Type B pancreatic cell (in vitro differentiated cells): ENCODE data around the gene SLC5A5. TPM values are rescaled to one million over a fixed set of nuclear protein-coding genes. Genes with fewer than 3 reads are reported as not detected.

ENCODE experiments used
- DNase-seq: peaks from one replicate; pipeline ENCODE4 v3.0.0; 2021; ENCODE audit warnings: mixed read lengths; ENCODE audit not compliant: unreplicated experiment; ENCODE audit errors: extremely low spot score
- H3K27ac Mint-ChIP-seq: 2 replicates; pipeline ENCODE4 v1.8.0; 2021; ENCODE audit warnings: mild to moderate bottlenecking, mixed read lengths
- H3K27me3 Mint-ChIP-seq: 2 replicates; pipeline ENCODE4 v1.8.0; 2021; ENCODE audit warnings: mixed read lengths
- H3K36me3 Mint-ChIP-seq: 2 replicates; pipeline ENCODE4 v1.8.0; 2021; ENCODE audit warnings: mixed read lengths
- H3K4me1 Mint-ChIP-seq: one replicate; pipeline ENCODE4 v1.8.0; 2021; ENCODE audit warnings: mixed read lengths; ENCODE audit not compliant: unreplicated experiment
- H3K4me3 Mint-ChIP-seq: 2 replicates; pipeline ENCODE4 v1.8.0; 2021; ENCODE audit warnings: mild to moderate bottlenecking, mixed read lengths
- H3K9me3 Mint-ChIP-seq: 2 replicates; pipeline ENCODE4 v1.8.0; 2021; ENCODE audit warnings: mixed read lengths
- total RNA-seq: library from RNA; stranded (reverse); gene quantifications from 2 replicates; pipeline ENCODE4 v1.2.1, GENCODE V29; 2021; ENCODE audit warnings: low replicate concordance
- TF ChIP-seq, protein P1 (sequence below): fragments of 200-600 bp; sonication (generic); conservative IDR thresholded peaks from 2 replicates; pipeline ENCODE4 v1.5.0; 2021; ENCODE audit warnings: antibody characterized with exemption, mild to moderate bottlenecking

The SLC5A5 gene
- total RNA-seq, 1 donor from 2014 or later = 0.75 TPM

DNA sequence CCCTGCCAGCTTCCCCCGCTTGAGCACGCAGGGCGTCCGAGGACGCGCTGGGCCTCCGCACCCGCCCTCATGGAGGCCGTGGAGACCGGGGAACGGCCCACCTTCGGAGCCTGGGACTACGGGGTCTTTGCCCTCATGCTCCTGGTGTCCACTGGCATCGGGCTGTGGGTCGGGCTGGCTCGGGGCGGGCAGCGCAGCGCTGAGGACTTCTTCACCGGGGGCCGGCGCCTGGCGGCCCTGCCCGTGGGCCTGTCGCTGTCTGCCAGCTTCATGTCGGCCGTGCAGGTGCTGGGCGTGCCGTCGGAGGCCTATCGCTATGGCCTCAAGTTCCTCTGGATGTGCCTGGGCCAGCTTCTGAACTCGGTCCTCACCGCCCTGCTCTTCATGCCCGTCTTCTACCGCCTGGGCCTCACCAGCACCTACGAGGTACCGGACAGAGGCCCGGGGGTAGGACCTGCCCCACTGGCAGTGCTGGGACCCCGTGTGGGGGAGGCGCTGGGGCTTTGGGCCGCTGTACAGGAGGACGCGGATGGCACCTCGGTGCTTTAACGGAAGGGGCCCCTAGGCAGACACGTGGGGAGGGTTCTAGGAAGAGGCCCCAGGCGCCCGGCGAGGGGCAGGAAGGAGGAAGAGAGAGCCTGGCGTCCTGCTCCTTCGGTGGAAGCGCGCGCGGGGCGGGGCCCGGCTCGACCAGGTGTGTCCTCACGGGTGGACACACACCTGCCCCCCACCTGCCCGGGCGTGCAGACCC, 681 bp downstream of the SLC5A5 start:
- Mint-ChIP-seq H3K9me3 (no peaks in the 10 kb centered on the region), H3K36me3 (no peaks in the 10 kb centered on the region), H3K27me3 (peaks cover 56% of the 10 kb centered on the region), H3K4me1 (no peaks in the 10 kb centered on the region), H3K4me3 (no peak overlapping the region), H3K27ac (no peak overlapping the region)
- no peak for DNase-seq
- TF ChIP-seq, protein P1, sequence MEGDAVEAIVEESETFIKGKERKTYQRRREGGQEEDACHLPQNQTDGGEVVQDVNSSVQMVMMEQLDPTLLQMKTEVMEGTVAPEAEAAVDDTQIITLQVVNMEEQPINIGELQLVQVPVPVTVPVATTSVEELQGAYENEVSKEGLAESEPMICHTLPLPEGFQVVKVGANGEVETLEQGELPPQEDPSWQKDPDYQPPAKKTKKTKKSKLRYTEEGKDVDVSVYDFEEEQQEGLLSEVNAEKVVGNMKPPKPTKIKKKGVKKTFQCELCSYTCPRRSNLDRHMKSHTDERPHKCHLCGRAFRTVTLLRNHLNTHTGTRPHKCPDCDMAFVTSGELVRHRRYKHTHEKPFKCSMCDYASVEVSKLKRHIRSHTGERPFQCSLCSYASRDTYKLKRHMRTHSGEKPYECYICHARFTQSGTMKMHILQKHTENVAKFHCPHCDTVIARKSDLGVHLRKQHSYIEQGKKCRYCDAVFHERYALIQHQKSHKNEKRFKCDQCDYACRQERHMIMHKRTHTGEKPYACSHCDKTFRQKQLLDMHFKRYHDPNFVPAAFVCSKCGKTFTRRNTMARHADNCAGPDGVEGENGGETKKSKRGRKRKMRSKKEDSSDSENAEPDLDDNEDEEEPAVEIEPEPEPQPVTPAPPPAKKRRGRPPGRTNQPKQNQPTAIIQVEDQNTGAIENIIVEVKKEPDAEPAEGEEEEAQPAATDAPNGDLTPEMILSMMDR = no peak

DNA sequence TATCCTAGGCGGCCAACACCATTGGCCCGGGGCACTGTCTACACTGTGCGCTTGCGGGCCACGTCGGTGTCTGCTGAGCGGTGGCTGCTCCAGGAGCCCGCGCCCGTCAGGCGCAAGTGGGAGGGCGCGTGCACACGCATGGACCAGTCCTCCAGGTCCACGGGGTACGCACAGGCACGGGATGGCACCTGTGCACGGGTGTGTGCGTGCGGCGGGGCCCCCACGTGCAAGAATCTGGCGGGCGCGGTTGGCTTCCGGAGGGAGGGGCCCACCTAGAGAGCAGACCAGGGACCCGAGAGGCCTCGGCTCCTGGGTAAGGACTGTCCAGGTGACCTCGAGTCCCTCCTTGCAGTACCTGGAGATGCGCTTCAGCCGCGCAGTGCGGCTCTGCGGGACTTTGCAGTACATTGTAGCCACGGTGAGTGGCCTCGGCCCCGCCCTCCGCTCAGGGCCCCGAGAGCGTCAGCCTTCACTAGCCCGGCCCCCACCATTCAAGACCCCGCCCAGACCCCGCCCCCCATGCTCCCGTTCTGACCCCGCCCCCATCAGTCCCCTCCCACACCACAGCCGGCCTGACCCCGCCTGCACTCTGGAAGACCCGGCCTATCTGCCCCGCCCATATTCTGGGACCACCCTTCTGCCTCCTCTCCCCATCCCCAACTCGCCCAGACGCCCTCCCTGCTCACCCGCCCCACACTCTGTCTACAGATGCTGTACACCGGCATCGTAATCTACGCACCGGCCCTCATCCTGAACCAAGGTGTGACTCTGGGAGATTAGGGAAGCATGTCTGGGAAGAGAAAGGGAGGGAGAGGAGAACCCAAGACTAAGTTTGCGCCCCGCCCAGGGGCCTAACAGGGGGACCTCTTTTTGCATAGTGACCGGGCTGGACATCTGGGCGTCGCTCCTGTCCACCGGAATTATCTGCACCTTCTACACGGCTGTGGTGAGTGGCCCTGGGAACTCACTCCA, 2.3 kb downstream of the SLC5A5 start:
- peak overlapping the region; percentile 70 for H3K4me3 Mint-ChIP-seq
- DNase-seq = no peak
- no peaks in the 10 kb centered on the region for H3K4me1 Mint-ChIP-seq
- TF ChIP-seq, protein P1 = no peak
- no peaks in the 10 kb centered on the region for H3K36me3 Mint-ChIP-seq
- H3K9me3 Mint-ChIP-seq = no peaks in the 10 kb centered on the region
- H3K27ac Mint-ChIP-seq = peak overlapping the region; percentile 46
- peaks cover 43% of the 10 kb centered on the region for H3K27me3 Mint-ChIP-seq

DNA sequence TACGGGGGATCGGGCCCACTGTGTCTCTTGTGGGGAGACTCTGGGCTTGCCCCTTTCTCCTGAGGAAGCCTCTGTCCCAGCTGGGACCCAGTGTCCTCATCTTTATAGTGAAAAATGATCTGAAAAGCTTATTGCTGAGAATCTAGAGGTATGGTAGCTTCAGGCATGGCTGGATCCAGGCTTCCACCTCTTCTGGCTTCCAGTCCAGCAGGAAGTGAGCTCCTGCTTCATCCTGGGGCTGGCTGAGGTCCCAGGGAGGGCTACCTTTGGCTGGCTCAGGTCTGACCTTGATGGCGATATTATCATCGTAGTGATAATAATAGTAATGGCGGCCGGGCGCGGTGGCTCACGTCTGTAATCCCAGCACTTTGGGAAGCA, 3.0 kb downstream of the SLC5A5 start:
- Mint-ChIP-seq H3K4me3 (peak overlapping the region; percentile 70), H3K27ac (peak overlapping the region; percentile 46), H3K4me1 (no peaks in the 10 kb centered on the region)

DNA sequence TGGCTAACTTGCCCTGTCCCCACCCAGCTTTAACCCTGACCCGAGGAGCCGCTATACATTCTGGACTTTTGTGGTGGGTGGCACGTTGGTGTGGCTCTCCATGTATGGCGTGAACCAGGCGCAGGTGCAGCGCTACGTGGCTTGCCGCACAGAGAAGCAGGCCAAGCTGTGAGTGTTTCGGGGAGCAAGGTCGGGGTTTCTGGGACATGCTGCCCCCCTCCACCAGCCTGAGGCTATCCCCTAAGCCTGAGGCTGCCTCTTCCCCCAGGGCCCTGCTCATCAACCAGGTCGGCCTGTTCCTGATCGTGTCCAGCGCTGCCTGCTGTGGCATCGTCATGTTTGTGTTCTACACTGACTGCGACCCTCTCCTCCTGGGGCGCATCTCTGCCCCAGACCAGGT, 6.0 kb downstream of the SLC5A5 start:
- H3K4me3 Mint-ChIP-seq = no peak overlapping the region

More for the DNA sequence above, 3.0 kb downstream of the SLC5A5 start:
- no peaks in the 10 kb centered on the region for H3K9me3 Mint-ChIP-seq
- no peak for DNase-seq
- peaks cover 41% of the 10 kb centered on the region for H3K27me3 Mint-ChIP-seq
- TF ChIP-seq, protein P1 = no peak
- H3K36me3 Mint-ChIP-seq = no peaks in the 10 kb centered on the region

DNA sequence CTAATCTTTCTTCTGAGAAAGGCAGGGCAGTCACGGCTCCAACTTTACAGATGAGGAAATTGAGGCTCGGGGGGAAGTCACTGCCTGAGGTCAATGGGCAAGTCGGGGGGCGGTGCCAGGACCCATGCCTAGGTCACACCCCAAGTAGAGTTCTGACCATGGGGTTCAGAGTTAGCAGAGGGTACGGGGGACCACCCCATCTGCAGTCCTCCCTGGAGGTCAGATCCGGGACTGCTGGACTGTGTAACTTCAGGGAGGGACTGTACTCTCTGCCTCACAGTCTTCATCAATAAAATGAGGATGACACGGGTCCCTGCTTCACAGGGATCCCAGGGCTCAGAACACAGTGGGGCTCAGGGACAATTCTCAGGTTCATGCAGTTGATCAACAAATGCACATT, 7.7 kb downstream of the SLC5A5 start:
- Mint-ChIP-seq H3K27ac (no peak overlapping the region), H3K27me3 (peaks cover 21% of the 10 kb centered on the region), H3K4me3 (no peak overlapping the region), H3K4me1 (no peaks in the 10 kb centered on the region), H3K9me3 (no peaks in the 10 kb centered on the region), H3K36me3 (no peaks in the 10 kb centered on the region)
- TF ChIP-seq, protein P1 = no peak
- no peak for DNase-seq

More for the DNA sequence above, 6.0 kb downstream of the SLC5A5 start:
- TF ChIP-seq, protein P1 = no peak
- H3K9me3 Mint-ChIP-seq = no peaks in the 10 kb centered on the region
- H3K36me3 Mint-ChIP-seq = no peaks in the 10 kb centered on the region
- H3K27me3 Mint-ChIP-seq = peaks cover 35% of the 10 kb centered on the region
- H3K27ac Mint-ChIP-seq = no peak overlapping the region
- DNase-seq = no peak
- no peaks in the 10 kb centered on the region for H3K4me1 Mint-ChIP-seq
